Neuron (in vitro differentiated cells): ENCODE measurements around the gene DDX11.
A peak's percentile ranks its signal among the peaks of the same experiment; 100 is the strongest.
"Not testable (repeated sequence)": the region's sequence is repeated elsewhere in the genome, so short reads cannot be mapped to it uniquely, and the experiment has no call there.

Source experiments
- H2AFZ ChIP-seq: one replicate; pipeline ENCODE4 v1.6.1; 2013; ENCODE audit warnings: low read depth, mild to moderate bottlenecking, inconsistent platforms, low read length, moderate library complexity
- H3K27me3 ChIP-seq: one replicate; pipeline ENCODE4 v1.6.1; 2013; ENCODE audit warnings: low read length; ENCODE audit not compliant: insufficient read depth
- H3K36me3 ChIP-seq: one replicate; pipeline ENCODE4 v1.6.1; 2013; ENCODE audit warnings: low read length; ENCODE audit not compliant: insufficient read depth
- H3K4me1 ChIP-seq: one replicate; pipeline ENCODE4 v1.6.1; 2013; ENCODE audit warnings: low read length; ENCODE audit not compliant: insufficient read depth
- H3K4me3 ChIP-seq: 2 replicates; pipeline ENCODE4 v1.5.1; 2013; ENCODE audit warnings: mild to moderate bottlenecking, low read length, moderate library complexity
- H3K9me3 ChIP-seq: one replicate; pipeline ENCODE4 v1.6.1; 2013; ENCODE audit warnings: low read length

Gene DDX11

GRCh38 chr12:31109773-31110172 lies 36.1 kb downstream of the DDX11 start:
- H3K4me1 ChIP-seq, H3K4me3 ChIP-seq, H2AFZ ChIP-seq, H3K27me3 ChIP-seq, H3K9me3 ChIP-seq: not testable (repeated sequence)
- peaks cover 10% of the 10 kb centered on the region for H3K36me3 ChIP-seq

GRCh38 chr12:31110263-31110662 lies 36.6 kb downstream of the DDX11 start:
- H3K36me3 ChIP-seq, H2AFZ ChIP-seq, H3K4me3 ChIP-seq, H3K4me1 ChIP-seq, H3K27me3 ChIP-seq, H3K9me3 ChIP-seq: not testable (repeated sequence)

- H3K4me3 ChIP-seq, result not testable (repeated sequence)
These were observed 41.5 kb downstream of the DDX11 start for GRCh38 chr12:31115092-31115601.

GRCh38 chr12:31116846-31117202 lies 43.2 kb downstream of the DDX11 start:
- not testable (repeated sequence) for H3K9me3 ChIP-seq, H3K36me3 ChIP-seq
- Histone ChIP-seq H3K4me3 (peak overlapping the region; percentile 44), H2AFZ (peak overlapping the region; percentile 76), H3K27me3 (peaks cover 12% of the 10 kb centered on the region), H3K4me1 (peaks cover 29% of the 10 kb centered on the region)

More at GRCh38 chr12:31115092-31115601, 41.5 kb downstream of the DDX11 start:
- not testable (repeated sequence) for H3K9me3 ChIP-seq, H2AFZ ChIP-seq, H3K36me3 ChIP-seq
- Histone ChIP-seq H3K27me3 (peaks cover 12% of the 10 kb centered on the region), H3K4me1 (peaks cover 29% of the 10 kb centered on the region)

GRCh38 chr12:31117203-31118011 lies 43.7 kb downstream of the DDX11 start:
- no peaks in the 10 kb centered on the region for H3K36me3 ChIP-seq
- peaks cover 12% of the 10 kb centered on the region for H3K27me3 ChIP-seq
- peaks cover 29% of the 10 kb centered on the region for H3K4me1 ChIP-seq
- H3K4me3 ChIP-seq, result peak overlapping the region; percentile 44
- peak overlapping the region; percentile 76 for H2AFZ ChIP-seq
- H3K9me3 ChIP-seq, result no peaks in the 10 kb centered on the region

- Histone ChIP-seq H3K27me3 (peaks cover 12% of the 10 kb centered on the region), H3K4me3 (peak overlapping the region; percentile 44), H2AFZ (peak overlapping the region; percentile 76), H3K9me3 (no peaks in the 10 kb centered on the region), H3K36me3 (no peaks in the 10 kb centered on the region), H3K4me1 (peaks cover 29% of the 10 kb centered on the region)
These were observed 44.9 kb downstream of the DDX11 start for GRCh38 chr12:31118347-31119191.

- no peak overlapping the region for H3K4me3 ChIP-seq
- H3K4me1 ChIP-seq, result peaks cover 29% of the 10 kb centered on the region
- H3K27me3 ChIP-seq, result peaks cover 12% of the 10 kb centered on the region
- H3K9me3 ChIP-seq, result no peaks in the 10 kb centered on the region
- peak overlapping the region; percentile 76 for H2AFZ ChIP-seq
- no peaks in the 10 kb centered on the region for H3K36me3 ChIP-seq
These were observed 45.6 kb downstream of the DDX11 start for GRCh38 chr12:31119192-31119802.

- Histone ChIP-seq H2AFZ (no peak overlapping the region), H3K9me3 (no peaks in the 10 kb centered on the region), H3K4me3 (no peak overlapping the region), H3K27me3 (peaks cover 12% of the 10 kb centered on the region), H3K4me1 (peaks cover 29% of the 10 kb centered on the region), H3K36me3 (no peaks in the 10 kb centered on the region)
These were observed 46.1 kb downstream of the DDX11 start for GRCh38 chr12:31119803-31120211.

- Histone ChIP-seq H3K27me3 (peaks cover 12% of the 10 kb centered on the region), H3K36me3 (no peaks in the 10 kb centered on the region), H2AFZ (no peak overlapping the region), H3K4me1 (peaks cover 29% of the 10 kb centered on the region), H3K9me3 (no peaks in the 10 kb centered on the region), H3K4me3 (no peak overlapping the region)
These were observed 46.8 kb downstream of the DDX11 start for GRCh38 chr12:31120392-31121008.

GRCh38 chr12:31121022-31121728 lies 47.5 kb downstream of the DDX11 start:
- peaks cover 29% of the 10 kb centered on the region for H3K4me1 ChIP-seq
- H2AFZ ChIP-seq, H3K36me3 ChIP-seq, H3K9me3 ChIP-seq, H3K27me3 ChIP-seq, H3K4me3 ChIP-seq: not testable (repeated sequence)

- peaks cover 10% of the 10 kb centered on the region for H3K27me3 ChIP-seq
- H2AFZ ChIP-seq, result no peak overlapping the region
- no peak overlapping the region for H3K4me3 ChIP-seq
- H3K9me3 ChIP-seq, result no peaks in the 10 kb centered on the region
- no peaks in the 10 kb centered on the region for H3K36me3 ChIP-seq
- H3K4me1 ChIP-seq, result peaks cover 24% of the 10 kb centered on the region
These were observed 48.8 kb downstream of the DDX11 start for GRCh38 chr12:31122481-31122880.

GRCh38 chr12:31124158-31124557 lies 50.5 kb downstream of the DDX11 start:
- H3K9me3 ChIP-seq, H3K36me3 ChIP-seq, H3K4me3 ChIP-seq, H3K4me1 ChIP-seq, H3K27me3 ChIP-seq, H2AFZ ChIP-seq: not testable (repeated sequence)
